Activated naive CD4-positive, alpha-beta T cell treated with Interleukin-2 at 50 U/mL for 16 hours (primary cell): Measurements from ENCODE around the gene C1orf21.
A peak's percentile ranks its signal among the peaks of the same experiment; 100 is the strongest.

Experiments used
- DNase-seq: peaks from one replicate; pipeline ENCODE4 v3.0.0-alpha.2; 2020

The C1orf21 gene

DNA sequence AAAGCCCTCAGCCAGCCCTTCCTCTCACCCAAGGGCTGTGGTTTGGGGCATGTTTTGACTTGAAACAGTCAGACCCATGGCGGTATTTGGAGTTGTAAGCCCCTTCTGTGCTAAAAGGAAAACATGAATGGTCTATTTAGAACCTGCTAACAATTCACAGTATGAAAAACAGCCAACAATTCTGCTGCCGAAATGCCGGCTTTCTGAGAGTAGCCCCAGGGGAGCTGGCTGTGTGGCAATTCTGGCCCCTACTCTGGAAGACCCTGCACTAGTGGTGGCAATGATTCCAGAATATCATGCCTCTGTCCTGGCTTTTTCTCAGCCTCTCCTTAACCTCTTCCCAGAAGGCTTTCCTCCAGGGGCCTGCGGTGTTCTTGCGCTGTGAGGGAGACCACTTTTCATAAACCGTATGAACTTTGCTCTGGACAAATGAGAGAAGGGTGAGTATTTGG, 249.2 kb downstream of the C1orf21 start:
- DNase-seq, result no peak

DNA sequence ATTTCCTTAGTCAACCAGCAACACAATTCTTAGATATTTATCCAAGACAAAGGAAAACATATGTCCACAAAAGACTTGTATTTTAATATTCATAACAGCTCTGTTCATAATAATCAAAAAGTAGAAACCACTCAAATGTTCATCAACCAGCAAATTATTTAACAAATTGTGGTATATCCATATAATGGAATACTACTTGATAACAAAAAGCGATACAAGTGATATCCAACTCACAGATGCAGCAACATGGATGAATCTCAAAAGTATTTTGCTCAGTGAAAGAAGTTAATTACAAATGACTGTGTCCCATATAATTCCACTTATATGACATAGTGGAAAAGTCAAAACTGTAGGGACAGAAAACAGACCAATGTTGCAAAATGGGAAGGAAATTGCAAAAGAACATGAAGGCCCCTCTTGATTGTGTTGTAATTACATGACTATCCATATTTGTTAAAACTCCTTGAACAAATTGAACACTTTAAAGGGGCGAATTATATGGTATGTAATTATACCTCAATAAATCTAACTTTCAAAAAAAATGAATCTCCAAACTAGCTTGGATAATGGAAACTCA, 250.9 kb downstream of the C1orf21 start:
- DNase-seq, result no peak

- DNase-seq, result no peak
Observed at GRCh38 chr1:184639205-184639604, 252.4 kb downstream of the C1orf21 start.

GRCh38 chr1:184640505-184640904, 253.7 kb downstream of the C1orf21 start:
- no peak for DNase-seq

GRCh38 chr1:184641894-184642293, 255.1 kb downstream of the C1orf21 start:
- no peak for DNase-seq

DNA sequence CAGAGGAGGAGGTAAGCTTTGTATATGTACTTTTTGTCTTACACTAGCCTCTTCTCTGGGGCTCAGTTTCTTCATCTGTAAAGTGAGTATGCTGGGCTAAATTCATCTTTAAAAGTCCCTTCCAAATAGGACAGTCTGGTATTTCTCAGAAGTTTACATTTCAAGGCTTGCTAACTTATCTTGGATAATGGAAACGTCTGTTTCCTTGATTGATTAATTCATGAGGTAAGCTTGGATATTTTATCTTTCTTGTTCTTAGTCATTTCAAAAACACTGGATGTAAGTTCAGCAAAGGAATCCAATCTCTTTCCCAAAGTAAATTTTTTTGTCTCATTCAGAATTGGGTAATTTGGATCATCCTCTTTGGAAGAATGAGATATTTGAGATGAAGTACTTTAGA, 256.8 kb downstream of the C1orf21 start:
- no peak for DNase-seq

DNA sequence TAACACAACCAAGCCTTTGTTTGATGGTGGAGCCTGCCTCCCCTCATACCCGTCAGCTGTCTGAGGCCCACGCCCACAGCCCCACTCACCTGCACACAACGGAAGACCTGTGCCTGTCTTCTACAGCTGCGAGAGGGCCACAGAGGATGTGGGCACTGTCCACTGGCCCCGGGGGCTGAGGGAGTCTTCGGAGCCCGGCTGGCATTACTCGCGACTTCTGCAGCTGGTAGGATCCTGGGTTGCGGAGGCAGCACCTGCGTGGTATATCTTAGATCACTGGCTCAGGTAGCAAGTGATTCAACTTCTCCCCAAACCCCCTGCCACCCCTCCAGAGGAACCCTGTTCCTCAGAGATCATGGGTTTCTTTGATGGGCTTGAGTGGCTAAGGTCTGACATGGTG, 257.9 kb downstream of the C1orf21 start:
- DNase-seq, result no peak

GRCh38 chr1:184646178-184646701, 259.4 kb downstream of the C1orf21 start:
- DNase-seq, result no peak

GRCh38 chr1:184646824-184647223, 260.0 kb downstream of the C1orf21 start:
- no peak for DNase-seq

DNA sequence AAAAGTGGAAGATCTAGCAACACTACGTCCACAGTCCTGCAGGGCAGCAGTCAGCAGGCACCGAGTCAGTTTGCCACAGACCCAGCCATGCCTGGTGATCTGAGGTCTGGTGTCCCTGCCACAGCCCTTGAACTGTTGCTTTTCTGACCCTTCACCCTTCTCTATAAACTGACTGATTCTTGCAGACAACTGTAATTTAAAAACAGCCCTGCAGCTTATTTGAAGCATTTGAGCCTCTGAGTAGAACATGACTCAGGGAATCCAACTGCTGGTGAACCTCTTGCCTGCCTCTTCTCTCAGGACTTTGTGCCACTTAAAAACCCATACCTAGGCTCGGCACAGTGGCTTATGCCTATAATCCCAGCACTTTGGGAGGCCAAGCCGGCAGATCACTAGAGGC, 260.6 kb downstream of the C1orf21 start:
- no peak for DNase-seq

GRCh38 chr1:184648160-184648855, 261.5 kb downstream of the C1orf21 start:
- DNase-seq, result no peak

DNA sequence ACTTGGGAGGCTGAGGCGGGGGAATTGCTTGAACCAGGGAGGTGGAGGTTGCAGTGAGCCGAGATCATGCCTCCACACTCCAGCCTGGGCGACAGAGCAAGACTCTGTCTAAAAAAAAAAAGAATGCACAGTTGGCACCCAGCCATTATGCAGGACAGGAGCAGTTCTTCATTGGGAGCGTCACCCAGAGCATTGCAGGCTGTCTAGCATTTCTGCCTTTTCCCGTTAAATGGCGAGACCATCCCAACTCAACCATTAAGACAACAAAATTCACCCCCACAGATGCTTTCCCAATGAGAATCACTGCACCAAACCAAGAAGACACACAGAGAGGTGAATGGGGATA, 262.0 kb downstream of the C1orf21 start:
- no peak for DNase-seq

DNA sequence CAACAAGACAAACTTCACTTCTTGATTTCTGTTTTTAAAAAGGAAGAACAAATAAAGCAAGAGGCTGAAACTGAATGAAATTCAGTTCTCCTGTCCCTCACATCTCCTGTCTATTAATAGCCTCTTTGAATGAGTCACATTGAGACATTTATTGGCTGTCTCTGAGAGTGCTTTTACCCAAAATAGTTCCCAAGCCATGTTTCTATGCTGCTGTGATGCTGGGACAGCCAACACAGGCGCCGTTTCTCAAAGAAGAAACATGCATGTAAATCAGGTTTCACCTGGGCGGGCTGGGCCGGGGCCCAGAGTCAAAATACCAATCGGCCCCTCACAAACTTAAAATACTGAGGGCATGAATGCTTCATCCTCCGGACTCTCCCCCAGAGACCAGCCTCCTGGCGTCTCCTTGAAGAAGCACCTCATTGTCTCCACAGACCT, 262.6 kb downstream of the C1orf21 start:
- DNase-seq, result no peak

DNA sequence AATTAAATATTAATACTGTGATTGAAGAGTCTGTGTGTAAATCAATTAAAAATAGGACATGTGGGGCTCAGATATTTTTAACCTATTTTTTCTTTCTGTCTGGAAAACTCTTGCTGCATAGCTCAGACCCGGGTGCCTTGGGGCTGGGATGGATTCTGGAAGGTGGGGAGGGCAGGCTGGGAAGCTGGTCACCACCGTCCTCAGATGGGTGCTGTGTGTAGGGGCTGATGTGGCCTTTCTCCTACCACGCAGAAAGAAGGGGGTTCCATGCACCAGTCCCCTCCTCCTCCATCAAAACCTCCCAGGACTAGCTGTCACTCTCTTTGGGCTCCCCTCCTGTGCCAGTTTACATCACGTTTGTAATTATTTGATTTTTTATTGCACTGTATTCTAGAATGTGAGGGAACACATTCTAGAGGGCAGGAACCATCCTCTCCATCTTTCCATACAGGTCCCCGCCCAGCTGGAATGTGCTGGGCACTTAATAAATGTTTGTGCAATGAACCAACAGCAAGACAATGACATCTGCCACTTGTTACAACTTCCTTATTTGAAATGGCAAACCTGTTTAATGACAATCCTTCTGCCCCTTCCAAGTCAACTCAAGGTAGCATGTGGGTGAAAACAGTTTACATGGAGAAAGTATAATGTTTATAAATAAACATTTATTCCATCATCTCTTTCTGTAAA, 263.5 kb downstream of the C1orf21 start:
- DNase-seq, result no peak

- DNase-seq, result no peak
Observed at GRCh38 chr1:184655185-184655584, 268.4 kb downstream of the C1orf21 start.

DNA sequence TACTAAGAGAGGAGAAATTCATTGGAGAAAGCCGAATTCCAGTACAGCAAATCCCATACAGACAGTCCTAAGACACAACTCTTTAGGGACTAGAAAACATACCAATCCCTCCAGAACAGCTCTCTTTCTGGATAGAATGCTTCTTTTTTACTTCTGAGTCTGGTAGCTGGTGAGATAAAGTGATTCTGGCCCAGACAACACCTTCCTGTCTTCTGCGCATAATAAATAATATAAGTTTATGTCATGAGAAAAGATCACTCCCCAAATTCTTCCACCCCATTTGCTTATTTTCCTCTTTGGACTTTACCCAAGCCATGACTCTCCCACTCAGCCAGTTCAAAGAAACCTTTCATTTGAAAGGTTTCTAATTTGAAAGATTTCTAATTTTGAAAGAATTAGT, 269.4 kb downstream of the C1orf21 start:
- DNase-seq, result no peak

DNA sequence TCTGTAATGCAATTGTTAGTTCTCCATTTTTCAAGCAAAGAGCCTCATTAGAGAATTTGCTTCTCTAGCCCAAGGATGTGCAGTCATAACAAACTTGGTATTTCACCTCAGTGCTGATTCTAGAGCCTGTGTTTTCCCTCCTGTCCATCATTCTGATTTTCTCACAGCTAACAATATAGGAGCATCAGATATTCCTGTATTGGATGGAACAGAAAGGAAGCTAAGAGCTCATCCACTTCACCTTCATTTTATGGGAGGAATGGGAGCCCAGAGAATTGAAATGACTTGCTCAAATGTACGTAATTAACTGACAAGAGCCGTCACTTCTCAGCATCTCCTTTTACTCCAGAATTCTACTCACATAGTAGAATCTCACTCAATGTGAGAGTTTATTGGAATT, 271.2 kb downstream of the C1orf21 start:
- no peak for DNase-seq

GRCh38 chr1:184660462-184661191, 273.8 kb downstream of the C1orf21 start:
- no peak for DNase-seq

GRCh38 chr1:184661801-184662200, 275.0 kb downstream of the C1orf21 start:
- DNase-seq, result no peak

- DNase-seq, result peak; percentile 23
Observed at GRCh38 chr1:184664042-184664660, 277.3 kb downstream of the C1orf21 start.

DNA sequence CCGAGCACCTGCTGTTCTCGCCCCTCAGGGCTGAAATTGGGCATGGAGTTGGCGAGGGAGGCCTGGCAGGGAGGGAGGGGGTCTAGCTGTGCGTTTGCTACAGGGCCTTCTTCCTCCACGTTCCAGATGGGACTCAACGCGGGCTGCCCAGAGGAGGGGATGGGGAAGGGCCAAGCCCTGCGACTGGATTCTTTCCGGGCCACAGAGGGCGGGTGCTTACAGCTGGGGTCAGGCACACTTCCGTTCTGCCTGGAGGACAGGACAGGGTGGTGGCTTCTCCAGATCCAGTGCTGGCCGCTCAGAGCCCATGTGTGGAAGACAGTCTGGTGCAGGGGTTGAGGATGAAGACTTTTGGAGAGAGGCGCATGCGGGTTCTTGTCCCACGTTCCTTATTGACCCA, 277.8 kb downstream of the C1orf21 start:
- no peak for DNase-seq

DNA sequence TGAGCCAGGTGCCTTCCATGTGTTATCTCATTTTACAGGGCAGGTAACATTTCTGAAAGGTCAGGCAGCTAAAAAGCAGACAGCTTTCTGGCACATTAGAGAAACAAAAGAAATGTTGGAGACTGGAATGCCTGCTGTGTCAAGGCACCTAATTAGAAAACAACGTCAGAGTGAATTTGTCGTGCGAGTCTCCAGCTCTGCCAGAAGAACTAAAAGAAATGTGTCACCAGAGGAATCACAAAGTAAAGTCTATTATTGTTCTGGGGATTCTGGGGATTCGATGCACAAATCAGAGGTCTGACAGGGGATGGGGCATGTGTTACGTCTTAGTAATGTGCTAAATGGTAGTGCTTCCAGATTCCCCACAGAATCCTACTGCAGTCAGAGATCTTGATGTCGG, 278.5 kb downstream of the C1orf21 start:
- DNase-seq, result no peak

- no peak for DNase-seq
Observed at GRCh38 chr1:184669391-184669790, 282.6 kb downstream of the C1orf21 start.
